HL-60 (cell line): Measurements from ENCODE around the gene ABCF2.

ENCODE experiments used
- TF ChIP-seq, protein P1 (sequence below): IDR thresholded peaks from one replicate; pipeline ENCODE4 v1.5.1; 2011; ENCODE audit warnings: low read length, control low read depth, inconsistent platforms; ENCODE audit not compliant: insufficient read depth
- TF ChIP-seq, protein P2 (sequence below): IDR thresholded peaks from 2 replicates; pipeline ENCODE4 v1.6.1; 2012; ENCODE audit warnings: low read depth; ENCODE audit not compliant: insufficient replicate concordance

DNA sequence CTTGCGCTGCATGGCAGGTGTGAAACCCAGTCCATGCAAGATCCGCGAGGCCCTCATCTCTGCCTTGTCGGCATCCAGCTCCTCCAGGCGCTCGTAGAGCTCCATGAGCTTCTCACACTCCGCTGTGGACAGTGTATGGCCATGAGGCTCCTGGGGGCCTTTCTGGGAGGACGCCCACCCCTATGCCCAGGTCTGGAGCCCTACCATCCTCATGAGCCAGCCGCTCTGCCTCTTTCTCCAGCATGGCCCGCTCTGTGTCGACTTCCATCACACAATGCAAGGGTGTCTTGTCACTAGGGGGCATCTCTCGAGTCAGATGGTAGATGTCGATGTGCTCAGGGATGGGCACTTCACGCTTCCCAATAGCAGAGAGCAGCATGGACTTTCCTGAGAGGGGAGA is 3.3 kb downstream of the ABCF2 start:
- TF ChIP-seq, protein P1, sequence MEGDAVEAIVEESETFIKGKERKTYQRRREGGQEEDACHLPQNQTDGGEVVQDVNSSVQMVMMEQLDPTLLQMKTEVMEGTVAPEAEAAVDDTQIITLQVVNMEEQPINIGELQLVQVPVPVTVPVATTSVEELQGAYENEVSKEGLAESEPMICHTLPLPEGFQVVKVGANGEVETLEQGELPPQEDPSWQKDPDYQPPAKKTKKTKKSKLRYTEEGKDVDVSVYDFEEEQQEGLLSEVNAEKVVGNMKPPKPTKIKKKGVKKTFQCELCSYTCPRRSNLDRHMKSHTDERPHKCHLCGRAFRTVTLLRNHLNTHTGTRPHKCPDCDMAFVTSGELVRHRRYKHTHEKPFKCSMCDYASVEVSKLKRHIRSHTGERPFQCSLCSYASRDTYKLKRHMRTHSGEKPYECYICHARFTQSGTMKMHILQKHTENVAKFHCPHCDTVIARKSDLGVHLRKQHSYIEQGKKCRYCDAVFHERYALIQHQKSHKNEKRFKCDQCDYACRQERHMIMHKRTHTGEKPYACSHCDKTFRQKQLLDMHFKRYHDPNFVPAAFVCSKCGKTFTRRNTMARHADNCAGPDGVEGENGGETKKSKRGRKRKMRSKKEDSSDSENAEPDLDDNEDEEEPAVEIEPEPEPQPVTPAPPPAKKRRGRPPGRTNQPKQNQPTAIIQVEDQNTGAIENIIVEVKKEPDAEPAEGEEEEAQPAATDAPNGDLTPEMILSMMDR, result no peak
- TF ChIP-seq, protein P2, sequence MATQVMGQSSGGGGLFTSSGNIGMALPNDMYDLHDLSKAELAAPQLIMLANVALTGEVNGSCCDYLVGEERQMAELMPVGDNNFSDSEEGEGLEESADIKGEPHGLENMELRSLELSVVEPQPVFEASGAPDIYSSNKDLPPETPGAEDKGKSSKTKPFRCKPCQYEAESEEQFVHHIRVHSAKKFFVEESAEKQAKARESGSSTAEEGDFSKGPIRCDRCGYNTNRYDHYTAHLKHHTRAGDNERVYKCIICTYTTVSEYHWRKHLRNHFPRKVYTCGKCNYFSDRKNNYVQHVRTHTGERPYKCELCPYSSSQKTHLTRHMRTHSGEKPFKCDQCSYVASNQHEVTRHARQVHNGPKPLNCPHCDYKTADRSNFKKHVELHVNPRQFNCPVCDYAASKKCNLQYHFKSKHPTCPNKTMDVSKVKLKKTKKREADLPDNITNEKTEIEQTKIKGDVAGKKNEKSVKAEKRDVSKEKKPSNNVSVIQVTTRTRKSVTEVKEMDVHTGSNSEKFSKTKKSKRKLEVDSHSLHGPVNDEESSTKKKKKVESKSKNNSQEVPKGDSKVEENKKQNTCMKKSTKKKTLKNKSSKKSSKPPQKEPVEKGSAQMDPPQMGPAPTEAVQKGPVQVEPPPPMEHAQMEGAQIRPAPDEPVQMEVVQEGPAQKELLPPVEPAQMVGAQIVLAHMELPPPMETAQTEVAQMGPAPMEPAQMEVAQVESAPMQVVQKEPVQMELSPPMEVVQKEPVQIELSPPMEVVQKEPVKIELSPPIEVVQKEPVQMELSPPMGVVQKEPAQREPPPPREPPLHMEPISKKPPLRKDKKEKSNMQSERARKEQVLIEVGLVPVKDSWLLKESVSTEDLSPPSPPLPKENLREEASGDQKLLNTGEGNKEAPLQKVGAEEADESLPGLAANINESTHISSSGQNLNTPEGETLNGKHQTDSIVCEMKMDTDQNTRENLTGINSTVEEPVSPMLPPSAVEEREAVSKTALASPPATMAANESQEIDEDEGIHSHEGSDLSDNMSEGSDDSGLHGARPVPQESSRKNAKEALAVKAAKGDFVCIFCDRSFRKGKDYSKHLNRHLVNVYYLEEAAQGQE, result no peak
